ENCODE results near the gene ZBTB11.

DNA sequence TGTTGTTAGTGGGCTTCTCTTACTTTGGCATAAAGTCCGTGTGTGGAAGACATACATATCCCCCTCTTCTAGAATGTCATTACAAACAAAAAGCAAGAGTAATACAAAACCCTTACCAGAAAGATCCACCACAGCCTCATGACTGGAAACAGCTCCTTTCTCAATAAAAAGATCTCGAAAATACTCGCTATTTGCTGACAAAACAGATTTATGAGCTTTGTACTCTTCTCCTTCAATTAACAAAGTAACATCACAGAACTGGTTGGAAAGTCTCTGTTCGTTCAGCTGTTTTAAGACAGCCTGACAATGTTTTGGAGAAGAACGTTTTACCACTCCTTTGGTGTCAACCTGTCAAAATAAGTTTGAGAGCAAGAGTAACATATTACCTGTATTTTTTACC is 5.9 kb downstream of the ZBTB11 start:
- TF ChIP-seq POLR2A (IDR thresholded peaks at IDR 0.05; ENCODE audit: low read depth, low read length) (no peak), POLR2AphosphoS5 (IDR thresholded peaks at IDR 0.05; ENCODE audit: low read depth, low read length) (no peak)
